GM19239 (cell line): ENCODE results near the gene HOXA10.

ENCODE experiments used
- DNase-seq: peaks from one replicate; pipeline ENCODE4 v3.0.0; 2011; ENCODE audit warnings: low spot score; ENCODE audit not compliant: insufficient read length
- FAIRE-seq: peaks from 2 replicates; lab custom pipeline; 2011; peaks lifted over from hg19 to GRCh38; lab: Jason Lieb, UNC

HOXA10 gene

GRCh38 chr7:27169658-27170425 lies 4.3 kb downstream of the HOXA10 start:
- FAIRE-seq, result no peak
- no peak for DNase-seq

DNA sequence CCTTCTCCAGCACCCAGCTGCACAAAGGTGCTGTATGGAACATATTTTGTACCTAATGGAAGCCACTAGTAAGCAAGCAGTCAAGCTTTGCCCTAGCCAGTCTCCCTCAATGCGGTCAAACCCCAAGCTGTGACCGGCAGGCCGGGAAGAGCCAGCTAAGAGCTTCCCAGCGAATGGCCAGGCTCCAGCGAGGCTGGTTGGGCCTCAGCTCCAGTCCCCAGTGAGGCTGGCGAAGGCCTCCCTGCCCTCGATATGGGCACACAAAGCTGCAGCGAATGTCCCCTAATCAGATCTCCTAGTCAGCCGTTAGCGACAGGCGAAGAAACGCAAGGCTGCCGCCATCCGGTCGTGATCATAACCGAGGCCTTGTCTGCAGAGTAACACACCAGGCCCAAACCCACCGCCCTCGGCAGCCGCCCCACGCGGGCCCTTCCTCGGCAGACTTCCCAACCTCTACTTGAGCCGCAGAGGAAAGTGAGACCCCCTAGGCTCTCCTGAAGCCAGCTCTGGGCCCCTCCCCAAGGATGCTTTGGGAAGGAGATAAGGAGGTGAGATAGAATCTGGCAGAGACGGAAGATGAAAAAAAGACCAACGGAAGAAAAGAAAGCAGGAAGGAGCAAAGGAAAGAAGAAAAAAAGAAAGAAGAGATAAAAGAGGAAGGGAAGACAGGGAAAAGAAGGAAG lies 5.7 kb downstream of the HOXA10 start:
- DNase-seq, result no peak
- no peak for FAIRE-seq

GRCh38 chr7:27167916-27168264 lies 6.2 kb downstream of the HOXA10 start:
- no peak for FAIRE-seq
- DNase-seq, result no peak

GRCh38 chr7:27166531-27167505 lies 7.3 kb downstream of the HOXA10 start:
- DNase-seq (no peak), FAIRE-seq (no peak)

GRCh38 chr7:27165996-27166530 lies 8.1 kb downstream of the HOXA10 start:
- no peak for DNase-seq
- no peak for FAIRE-seq

GRCh38 chr7:27165089-27165995 lies 8.8 kb downstream of the HOXA10 start, which contains the start of gene HOXA9:
TSS of gene HOXA9 (minus strand) at chr7:27165537. CDS start at chr7:27165457, 80 bp downstream.
- FAIRE-seq, result no peak
- DNase-seq, result no peak

DNA sequence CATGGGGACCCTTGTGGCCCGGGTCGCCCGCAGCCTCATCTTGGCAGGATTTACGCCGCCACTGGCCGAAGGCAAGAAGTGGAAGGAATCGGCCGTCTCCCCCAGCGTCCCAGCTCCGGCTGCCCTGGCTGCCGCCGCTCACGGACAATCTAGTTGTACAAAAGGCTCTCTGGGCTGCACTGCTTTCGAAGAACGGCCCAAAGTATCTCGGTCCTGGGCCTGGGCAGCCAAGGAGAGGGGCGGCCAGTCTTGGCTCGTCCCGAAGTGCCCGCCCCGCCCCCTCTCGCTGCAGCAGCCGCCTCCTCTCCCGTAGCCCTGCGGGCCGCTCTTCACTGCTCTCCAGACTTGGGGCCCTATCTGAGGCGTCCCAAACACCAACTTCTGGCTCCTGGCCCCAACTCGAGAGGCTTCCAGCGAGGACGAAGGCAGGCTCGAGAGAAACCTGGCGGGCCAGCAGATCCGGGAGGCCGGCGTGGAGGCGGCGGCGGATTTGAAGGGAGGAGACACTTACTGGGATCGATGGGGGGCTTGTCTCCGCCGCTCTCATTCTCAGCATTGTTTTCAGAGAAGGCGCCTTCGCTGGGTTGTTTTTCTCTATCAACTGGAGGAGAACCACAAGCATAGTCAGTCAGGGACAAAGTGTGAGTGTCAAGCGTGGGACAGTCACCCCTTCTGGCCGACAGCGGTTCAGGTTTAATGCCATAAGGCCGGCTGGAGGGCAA lies 9.6 kb downstream of the HOXA10 start:
- DNase-seq (no peak), FAIRE-seq (no peak)

DNA sequence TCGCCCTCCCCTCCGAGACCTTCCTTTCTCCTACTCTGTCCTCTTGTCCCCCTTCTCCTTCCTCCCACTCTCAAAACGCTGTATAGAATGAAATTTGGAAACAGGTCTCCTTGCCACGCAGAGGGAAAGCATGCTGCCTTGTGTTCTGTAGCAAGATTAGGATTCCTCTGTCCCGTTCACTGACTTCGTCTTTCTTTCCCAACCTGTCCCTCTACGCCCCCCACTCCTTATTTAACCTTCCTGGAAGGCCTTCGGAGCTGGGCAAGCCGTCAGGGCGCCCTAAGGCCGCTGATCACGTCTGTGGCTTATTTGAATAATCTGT lies 10.1 kb downstream of the HOXA10 start:
- DNase-seq (no peak), FAIRE-seq (no peak)

DNA sequence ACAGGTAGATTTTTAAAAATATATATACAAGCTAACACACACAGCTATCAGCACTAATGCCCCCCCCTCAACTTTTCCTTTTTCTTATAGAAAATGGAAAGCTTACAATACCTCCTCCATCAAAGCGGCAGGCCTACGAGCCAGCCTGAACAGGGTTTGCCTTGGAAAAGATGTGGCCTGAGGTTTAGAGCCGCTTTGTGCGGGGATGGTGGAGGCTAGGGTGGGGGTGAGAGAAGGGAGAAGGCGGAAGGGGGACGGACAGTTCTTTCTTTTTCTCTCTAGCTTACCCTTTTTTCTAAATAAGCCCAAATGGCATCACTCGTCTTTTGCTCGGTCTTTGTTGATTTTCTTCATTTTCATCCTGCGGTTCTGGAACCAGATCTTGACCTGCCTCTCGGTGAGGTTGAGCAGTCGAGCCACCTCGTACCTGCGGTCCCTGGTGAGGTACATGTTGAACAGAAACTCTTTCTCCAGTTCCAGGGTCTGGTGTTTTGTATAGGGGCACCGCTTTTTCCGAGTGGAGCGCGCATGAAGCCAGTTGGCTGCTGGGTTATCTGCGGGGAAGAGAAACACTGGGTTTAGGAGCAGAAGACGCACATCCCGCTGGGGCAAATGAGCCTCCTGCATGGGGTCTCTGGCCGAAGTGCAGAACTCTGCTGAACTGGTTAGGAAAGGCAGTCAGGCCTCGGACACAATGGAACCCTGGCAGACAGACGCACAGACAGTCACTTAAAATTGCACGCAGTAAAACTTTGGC lies 10.7 kb downstream of the HOXA10 start:
- FAIRE-seq, result no peak

DNA sequence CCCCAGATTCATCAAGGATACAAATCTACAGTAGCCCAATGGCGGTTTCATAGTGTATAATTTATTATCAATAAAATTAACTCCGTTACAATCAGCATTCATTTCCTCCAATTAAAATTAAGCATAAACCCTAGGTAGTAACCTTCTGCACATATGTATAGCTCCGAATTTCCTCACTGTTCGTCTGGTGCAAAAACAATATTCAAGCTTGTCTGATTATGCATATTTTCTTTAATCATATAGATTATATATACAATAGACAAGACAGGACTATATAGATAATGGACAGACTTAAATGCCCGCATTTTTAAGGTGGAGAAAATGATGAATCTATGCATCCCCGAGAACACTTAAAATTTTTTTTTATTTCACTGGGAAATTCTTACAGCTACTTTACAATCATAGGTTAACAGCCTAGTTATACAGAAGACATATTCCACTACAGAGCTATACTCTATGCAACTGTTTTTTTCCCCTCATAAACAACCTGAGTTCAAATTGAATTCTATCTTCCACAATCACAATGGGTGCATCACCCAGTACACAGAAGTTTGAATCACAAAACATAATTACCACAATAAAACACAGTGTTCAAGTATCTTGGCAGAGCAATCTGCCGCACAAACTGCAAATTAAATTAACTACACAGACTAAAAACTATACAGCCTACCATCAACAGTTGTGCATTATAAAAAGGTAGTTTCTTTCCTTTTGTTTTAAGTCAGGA lies 11.4 kb downstream of the HOXA10 start:
- DNase-seq (no peak), FAIRE-seq (no peak)

More for the DNA sequence above, 10.7 kb downstream of the HOXA10 start:
- no peak for DNase-seq

DNA sequence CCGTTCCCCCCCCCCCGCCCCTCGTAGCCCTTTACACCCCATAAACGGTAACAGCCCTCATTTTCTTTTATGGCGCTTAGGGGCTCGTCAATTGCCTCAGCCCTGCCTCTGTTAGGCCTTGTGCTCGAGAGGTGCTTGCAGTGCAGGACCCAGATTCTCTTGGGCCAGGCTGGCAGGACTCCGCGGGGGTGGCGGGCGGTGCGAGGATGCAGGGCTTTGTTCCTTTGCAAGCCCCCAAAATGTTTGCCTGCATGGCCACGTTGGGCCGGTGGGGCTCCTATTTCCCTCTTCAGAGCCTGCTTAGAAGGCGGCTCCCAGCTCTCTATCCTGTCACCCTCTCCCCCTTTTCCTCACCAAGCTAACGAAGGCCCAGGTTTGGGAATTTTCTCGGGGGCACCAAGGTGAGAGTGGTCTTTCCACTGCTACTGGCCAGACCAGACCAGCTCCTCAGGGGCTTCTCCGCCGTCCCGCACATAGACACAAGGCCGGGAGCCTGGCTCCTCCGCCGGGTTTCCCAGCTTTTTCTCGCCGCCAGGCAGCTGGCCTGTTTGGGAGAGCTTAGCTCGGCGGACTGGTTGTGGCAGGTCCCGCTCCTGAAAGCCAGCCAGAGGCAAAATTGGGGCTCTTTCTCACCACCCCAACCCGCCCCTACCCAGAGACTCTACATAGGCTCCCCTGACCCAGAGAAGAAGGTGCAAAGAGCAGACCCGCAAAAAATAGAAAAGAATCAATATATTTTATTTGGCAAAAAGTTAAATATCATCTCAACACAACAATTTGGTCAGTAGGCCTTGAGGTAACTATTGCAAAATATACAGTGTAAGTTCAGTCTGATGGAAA lies 12.2 kb downstream of the HOXA10 start:
- DNase-seq (no peak), FAIRE-seq (no peak)

GRCh38 chr7:27161214-27161720 lies 12.9 kb downstream of the HOXA10 start:
- no peak for FAIRE-seq
- DNase-seq, result no peak

DNA sequence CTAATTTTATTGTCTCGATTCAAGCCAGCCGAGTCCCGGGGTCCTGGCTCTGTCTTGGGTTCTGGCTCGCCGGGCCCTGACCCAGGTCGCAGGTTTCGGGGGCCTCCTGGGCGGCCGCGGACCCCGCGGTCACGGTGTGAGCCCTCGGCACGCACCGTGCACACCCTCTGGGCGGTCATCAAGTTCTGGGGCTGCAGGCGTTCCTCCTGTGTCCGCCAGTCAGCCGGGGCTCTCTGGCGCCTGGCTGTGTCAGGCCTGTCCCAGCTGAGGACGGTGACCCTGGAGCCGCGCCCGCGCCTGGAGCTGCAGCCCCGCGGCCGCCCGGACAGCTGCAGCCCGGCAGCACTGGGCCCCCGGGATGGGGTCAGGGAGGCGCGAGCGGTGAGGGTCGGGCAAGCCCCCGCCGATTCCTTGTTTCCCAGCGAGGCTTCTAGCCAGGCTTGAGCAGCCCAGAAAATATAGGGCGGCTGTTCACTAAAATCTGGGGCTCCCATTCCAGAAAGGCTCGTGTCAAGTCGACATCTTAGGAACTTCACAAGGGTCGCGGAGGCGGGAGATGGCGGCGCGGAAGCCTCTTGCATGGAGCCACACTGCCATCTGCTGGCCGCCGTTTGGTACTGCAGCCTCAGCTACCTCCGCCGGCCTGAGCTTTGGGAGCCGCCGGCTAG lies 13.4 kb downstream of the HOXA10 start:
- DNase-seq (peak; percentile 91), FAIRE-seq (peak; percentile 90)

GRCh38 chr7:27160145-27160545 lies 14.0 kb downstream of the HOXA10 start:
- no peak for DNase-seq

DNA sequence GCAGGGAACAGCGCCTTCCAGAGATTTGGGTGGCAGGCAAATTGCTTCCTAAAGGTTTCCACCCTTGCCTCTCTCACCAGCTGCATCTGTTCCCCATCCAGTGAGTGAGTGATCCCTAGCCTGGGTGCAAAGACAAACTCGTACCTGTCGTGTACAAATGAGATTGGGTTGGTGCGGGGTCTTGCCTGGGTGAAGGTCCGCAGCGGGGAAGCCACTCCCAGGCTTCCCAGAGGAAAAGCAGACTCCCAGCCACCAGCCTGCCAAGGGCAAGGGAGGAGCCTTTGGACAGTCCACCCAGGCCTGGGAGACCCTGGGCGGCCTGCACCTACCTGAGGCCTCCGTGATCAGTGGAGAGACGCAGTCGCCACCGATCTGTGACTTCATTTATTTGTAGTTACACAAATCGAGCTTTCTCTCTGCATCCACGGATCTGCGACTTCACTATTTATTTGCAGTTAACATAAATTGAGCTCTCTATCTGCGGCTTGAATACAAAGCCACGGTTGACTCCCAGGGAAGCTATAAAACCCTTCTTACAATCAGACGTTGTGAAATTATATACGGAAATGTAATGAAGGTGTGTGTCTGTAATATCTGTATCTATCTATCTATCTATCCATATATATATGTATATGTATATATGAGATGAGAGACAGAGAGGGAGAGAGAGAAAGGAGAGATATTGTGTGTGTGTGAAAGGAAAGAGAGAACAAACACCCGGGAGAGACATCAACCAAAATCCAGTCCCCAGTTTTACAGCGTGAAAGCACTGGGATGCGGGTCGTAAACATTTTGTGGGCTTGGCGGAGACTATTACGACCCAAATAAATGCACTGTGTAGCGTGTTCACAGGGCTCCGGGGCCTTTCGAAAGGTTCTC lies 14.6 kb downstream of the HOXA10 start:
- no peak for FAIRE-seq
- DNase-seq, result no peak

More at GRCh38 chr7:27160145-27160545, 14.0 kb downstream of the HOXA10 start:
- FAIRE-seq, result no peak
